ENCODE results near the gene SMAD7. TPM values are rescaled to one million over a fixed set of nuclear protein-coding genes. Genes with fewer than 3 reads are reported as not detected.

The SMAD7 gene
- total and polyA plus RNA-seq, 9 donors, result 10.7 to 36.5 (median 13.7) TPM

GRCh38 chr18:48922226-48922800, 28.5 kb downstream of the SMAD7 start:
- Histone ChIP-seq H3K4me3 (peak overlapping the region; percentile 19), H3K4me1 (ENCODE audit: insufficient read depth) (peaks cover 38% of the 10 kb centered on the region), H3K27me3 (no peaks in the 10 kb centered on the region), H3K9me3 (no peaks in the 10 kb centered on the region), H3K27ac (peak overlapping the region in 1 of 2 donors; percentile 34), H3K36me3 (no peaks in the 10 kb centered on the region)
- no peak for DNase-seq
- intact Hi-C loops (cut with DNase I), result no loop called here
- WGBS, 3 donors, result 30 to 33% (median 32%) methylated on average over 7 of the region's 7 CpGs
- TF ChIP-seq EP300 (IDR thresholded peaks at IDR 0.05) (no peak), POLR2A (IDR thresholded peaks at IDR 0.05) (no peak)
- TF ChIP-seq, protein P1, sequence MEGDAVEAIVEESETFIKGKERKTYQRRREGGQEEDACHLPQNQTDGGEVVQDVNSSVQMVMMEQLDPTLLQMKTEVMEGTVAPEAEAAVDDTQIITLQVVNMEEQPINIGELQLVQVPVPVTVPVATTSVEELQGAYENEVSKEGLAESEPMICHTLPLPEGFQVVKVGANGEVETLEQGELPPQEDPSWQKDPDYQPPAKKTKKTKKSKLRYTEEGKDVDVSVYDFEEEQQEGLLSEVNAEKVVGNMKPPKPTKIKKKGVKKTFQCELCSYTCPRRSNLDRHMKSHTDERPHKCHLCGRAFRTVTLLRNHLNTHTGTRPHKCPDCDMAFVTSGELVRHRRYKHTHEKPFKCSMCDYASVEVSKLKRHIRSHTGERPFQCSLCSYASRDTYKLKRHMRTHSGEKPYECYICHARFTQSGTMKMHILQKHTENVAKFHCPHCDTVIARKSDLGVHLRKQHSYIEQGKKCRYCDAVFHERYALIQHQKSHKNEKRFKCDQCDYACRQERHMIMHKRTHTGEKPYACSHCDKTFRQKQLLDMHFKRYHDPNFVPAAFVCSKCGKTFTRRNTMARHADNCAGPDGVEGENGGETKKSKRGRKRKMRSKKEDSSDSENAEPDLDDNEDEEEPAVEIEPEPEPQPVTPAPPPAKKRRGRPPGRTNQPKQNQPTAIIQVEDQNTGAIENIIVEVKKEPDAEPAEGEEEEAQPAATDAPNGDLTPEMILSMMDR (IDR thresholded peaks at IDR 0.05), result no peak

- 84 to 85% (median 85%) methylated on average over 34 of the region's 34 CpGs for WGBS, 3 donors
- intact Hi-C loops (cut with DNase I), result no loop called here
- no peak overlapping the region for H3K4me3 ChIP-seq
- H3K27ac ChIP-seq, result peak overlapping the region in 1 of 2 donors; percentile 18
- DNase-seq, result peak in 2 of 5 donors; percentile 17 to 27
- peaks cover 34% of the 10 kb centered on the region for H3K4me1 ChIP-seq (ENCODE audit: insufficient read depth)
- H3K27me3 ChIP-seq, result no peaks in the 10 kb centered on the region
- H3K36me3 ChIP-seq, result no peaks in the 10 kb centered on the region
- no peaks in the 10 kb centered on the region for H3K9me3 ChIP-seq
- TF ChIP-seq EP300 (IDR thresholded peaks at IDR 0.05), result no peak
- no peak for TF ChIP-seq POLR2A (IDR thresholded peaks at IDR 0.05)
- TF ChIP-seq, protein P1 (IDR thresholded peaks at IDR 0.05), result no peak
Measured at GRCh38 chr18:48921305-48922225, 29.2 kb downstream of the SMAD7 start.

- peak in 2 of 5 donors; percentile 12 to 15 for DNase-seq
- intact Hi-C loops (cut with DNase I), result no loop called here
- TF ChIP-seq POLR2A (IDR thresholded peaks at IDR 0.05), result no peak
- TF ChIP-seq, protein P1 (IDR thresholded peaks at IDR 0.05), result no peak
- TF ChIP-seq EP300 (IDR thresholded peaks at IDR 0.05), result no peak
- H3K4me3 ChIP-seq, result no peak overlapping the region
- 70 to 73% (median 73%) methylated on average over 16 of the region's 16 CpGs for WGBS, 3 donors
- no peaks in the 10 kb centered on the region for H3K27me3 ChIP-seq
- no peaks in the 10 kb centered on the region for H3K36me3 ChIP-seq
- H3K9me3 ChIP-seq, result no peaks in the 10 kb centered on the region
- H3K4me1 ChIP-seq (ENCODE audit: insufficient read depth), result peaks cover 31% of the 10 kb centered on the region
- no peak overlapping the region for H3K27ac ChIP-seq
Measured at GRCh38 chr18:48920408-48921038, 30.2 kb downstream of the SMAD7 start.

- 35 to 49% (median 43%) methylated on average over 3 of the region's 3 CpGs for WGBS, 3 donors
- Histone ChIP-seq H3K27ac (no peak overlapping the region), H3K36me3 (no peaks in the 10 kb centered on the region), H3K4me1 (ENCODE audit: insufficient read depth) (peaks cover 30% of the 10 kb centered on the region), H3K27me3 (no peaks in the 10 kb centered on the region), H3K4me3 (no peak overlapping the region), H3K9me3 (no peaks in the 10 kb centered on the region)
- TF ChIP-seq POLR2A (IDR thresholded peaks at IDR 0.05) (no peak), EP300 (IDR thresholded peaks at IDR 0.05) (no peak)
- TF ChIP-seq, protein P1 (IDR thresholded peaks at IDR 0.05), result no peak
- intact Hi-C loops (cut with DNase I), result no loop called here
- peak in 1 of 5 donors; percentile 13 for DNase-seq
Measured at GRCh38 chr18:48919547-48919946, 31.2 kb downstream of the SMAD7 start.

All from ovary (tissue), 9 donors.